Ishikawa (cell line): ENCODE results near the gene ACTN3.

Experiments used
- CEBPB ChIP-seq: IDR thresholded peaks from 2 replicates; pipeline ENCODE4 v1.6.1; 2012
- CREB1 ChIP-seq: IDR thresholded peaks from 2 replicates; pipeline ENCODE4 v1.6.1; 2012; ENCODE audit warnings: low read depth
- EGR1 ChIP-seq: IDR thresholded peaks from 2 replicates; pipeline ENCODE4 v1.6.1; 2012
- EP300 ChIP-seq: IDR thresholded peaks from 2 replicates; pipeline ENCODE4 v1.6.1; 2012; ENCODE audit warnings: borderline replicate concordance
- FOXM1 ChIP-seq: IDR thresholded peaks from 2 replicates; pipeline ENCODE4 v1.6.1; 2012; ENCODE audit warnings: low read depth, borderline replicate concordance
- NFIC ChIP-seq: IDR thresholded peaks from 2 replicates; pipeline ENCODE4 v1.6.1; 2012
- RAD21 ChIP-seq: IDR thresholded peaks from 2 replicates; pipeline ENCODE4 v1.6.1; 2012; ENCODE audit warnings: low read depth
- TAF1 ChIP-seq: IDR thresholded peaks from 2 replicates; pipeline ENCODE4 v1.6.1; 2012; ENCODE audit warnings: low read depth, mild to moderate bottlenecking
- TCF12 ChIP-seq: IDR thresholded peaks from 2 replicates; pipeline ENCODE4 v1.6.1; 2012; ENCODE audit warnings: low read depth
- TEAD4 ChIP-seq: IDR thresholded peaks from 2 replicates; pipeline ENCODE4 v1.6.1; 2012
- YY1 ChIP-seq: IDR thresholded peaks from 2 replicates; pipeline ENCODE4 v1.6.1; 2012; ENCODE audit warnings: low read depth
- ZBTB7A ChIP-seq: IDR thresholded peaks from 2 replicates; pipeline ENCODE4 v1.6.1; 2012; ENCODE audit warnings: low read depth
- TF ChIP-seq, protein P1 (sequence below): IDR thresholded peaks from 2 replicates; pipeline ENCODE4 v1.6.1; 2012
- TF ChIP-seq, protein P2 (sequence below): IDR thresholded peaks from 2 replicates; pipeline ENCODE4 v1.6.1; 2012; ENCODE audit warnings: low read depth, mild to moderate bottlenecking
- TF ChIP-seq, protein P3 (sequence below): IDR thresholded peaks from 2 replicates; pipeline ENCODE4 v1.6.1; 2012

Gene ACTN3

DNA sequence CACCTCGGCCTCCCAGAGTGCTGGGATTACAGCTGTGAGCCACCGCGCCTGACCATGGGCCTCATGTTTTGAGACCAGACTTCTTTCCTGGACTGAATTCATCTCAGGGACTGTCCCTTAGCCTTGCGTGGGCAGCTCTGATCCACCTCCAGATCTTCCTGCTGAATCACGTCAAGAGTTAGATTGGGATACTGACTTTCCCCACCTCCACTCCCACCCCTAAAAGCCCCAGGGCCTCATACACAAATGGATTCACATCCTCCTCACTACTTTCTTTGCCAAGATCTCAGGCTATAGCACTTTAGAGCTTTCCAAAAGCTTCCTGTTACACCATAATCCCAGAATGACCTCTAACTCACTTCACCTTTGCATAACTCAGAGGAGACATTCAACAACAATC, 34.1 kb downstream of the ACTN3 start:
- TF ChIP-seq CREB1 = no peak
- TF ChIP-seq, protein P1, sequence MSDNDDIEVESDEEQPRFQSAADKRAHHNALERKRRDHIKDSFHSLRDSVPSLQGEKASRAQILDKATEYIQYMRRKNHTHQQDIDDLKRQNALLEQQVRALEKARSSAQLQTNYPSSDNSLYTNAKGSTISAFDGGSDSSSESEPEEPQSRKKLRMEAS = no peak
- no peak for TF ChIP-seq TAF1
- TF ChIP-seq, protein P2, sequence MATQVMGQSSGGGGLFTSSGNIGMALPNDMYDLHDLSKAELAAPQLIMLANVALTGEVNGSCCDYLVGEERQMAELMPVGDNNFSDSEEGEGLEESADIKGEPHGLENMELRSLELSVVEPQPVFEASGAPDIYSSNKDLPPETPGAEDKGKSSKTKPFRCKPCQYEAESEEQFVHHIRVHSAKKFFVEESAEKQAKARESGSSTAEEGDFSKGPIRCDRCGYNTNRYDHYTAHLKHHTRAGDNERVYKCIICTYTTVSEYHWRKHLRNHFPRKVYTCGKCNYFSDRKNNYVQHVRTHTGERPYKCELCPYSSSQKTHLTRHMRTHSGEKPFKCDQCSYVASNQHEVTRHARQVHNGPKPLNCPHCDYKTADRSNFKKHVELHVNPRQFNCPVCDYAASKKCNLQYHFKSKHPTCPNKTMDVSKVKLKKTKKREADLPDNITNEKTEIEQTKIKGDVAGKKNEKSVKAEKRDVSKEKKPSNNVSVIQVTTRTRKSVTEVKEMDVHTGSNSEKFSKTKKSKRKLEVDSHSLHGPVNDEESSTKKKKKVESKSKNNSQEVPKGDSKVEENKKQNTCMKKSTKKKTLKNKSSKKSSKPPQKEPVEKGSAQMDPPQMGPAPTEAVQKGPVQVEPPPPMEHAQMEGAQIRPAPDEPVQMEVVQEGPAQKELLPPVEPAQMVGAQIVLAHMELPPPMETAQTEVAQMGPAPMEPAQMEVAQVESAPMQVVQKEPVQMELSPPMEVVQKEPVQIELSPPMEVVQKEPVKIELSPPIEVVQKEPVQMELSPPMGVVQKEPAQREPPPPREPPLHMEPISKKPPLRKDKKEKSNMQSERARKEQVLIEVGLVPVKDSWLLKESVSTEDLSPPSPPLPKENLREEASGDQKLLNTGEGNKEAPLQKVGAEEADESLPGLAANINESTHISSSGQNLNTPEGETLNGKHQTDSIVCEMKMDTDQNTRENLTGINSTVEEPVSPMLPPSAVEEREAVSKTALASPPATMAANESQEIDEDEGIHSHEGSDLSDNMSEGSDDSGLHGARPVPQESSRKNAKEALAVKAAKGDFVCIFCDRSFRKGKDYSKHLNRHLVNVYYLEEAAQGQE = no peak
- TF ChIP-seq, protein P3, sequence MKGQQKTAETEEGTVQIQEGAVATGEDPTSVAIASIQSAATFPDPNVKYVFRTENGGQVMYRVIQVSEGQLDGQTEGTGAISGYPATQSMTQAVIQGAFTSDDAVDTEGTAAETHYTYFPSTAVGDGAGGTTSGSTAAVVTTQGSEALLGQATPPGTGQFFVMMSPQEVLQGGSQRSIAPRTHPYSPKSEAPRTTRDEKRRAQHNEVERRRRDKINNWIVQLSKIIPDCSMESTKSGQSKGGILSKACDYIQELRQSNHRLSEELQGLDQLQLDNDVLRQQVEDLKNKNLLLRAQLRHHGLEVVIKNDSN = no peak
- TF ChIP-seq NFIC = no peak

DNA sequence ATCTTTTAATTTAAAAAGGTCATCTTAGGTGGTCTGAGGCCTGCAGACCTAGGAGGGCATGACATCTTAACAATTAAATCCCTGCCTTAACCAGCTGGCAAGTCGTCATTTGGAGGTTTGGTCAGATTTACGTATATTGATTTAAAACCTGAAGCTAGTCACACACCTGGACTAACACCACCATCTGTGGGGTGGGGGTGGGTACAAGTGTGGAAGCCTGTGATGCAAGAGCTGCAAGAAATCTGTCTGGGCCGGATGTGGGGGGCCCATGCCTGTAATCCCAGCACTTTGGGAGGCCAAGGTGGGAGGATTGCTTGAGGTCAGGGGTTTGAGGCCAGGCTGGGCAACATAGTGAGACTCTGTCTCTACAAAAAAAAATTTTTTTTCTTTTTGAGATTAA, 34.6 kb downstream of the ACTN3 start:
- no peak for TF ChIP-seq ZBTB7A
- TF ChIP-seq CEBPB = no peak
- TF ChIP-seq, protein P1 = no peak
- no peak for TF ChIP-seq FOXM1
- TF ChIP-seq, protein P2 = no peak
- no peak for TF ChIP-seq TAF1
- TF ChIP-seq EP300 = no peak
- no peak for TF ChIP-seq NFIC
- no peak for TF ChIP-seq EGR1
- TF ChIP-seq CREB1 = no peak
- no peak for TF ChIP-seq TEAD4
- TF ChIP-seq TCF12 = no peak
- no peak for TF ChIP-seq YY1
- TF ChIP-seq, protein P3 = no peak
- no peak for TF ChIP-seq RAD21

DNA sequence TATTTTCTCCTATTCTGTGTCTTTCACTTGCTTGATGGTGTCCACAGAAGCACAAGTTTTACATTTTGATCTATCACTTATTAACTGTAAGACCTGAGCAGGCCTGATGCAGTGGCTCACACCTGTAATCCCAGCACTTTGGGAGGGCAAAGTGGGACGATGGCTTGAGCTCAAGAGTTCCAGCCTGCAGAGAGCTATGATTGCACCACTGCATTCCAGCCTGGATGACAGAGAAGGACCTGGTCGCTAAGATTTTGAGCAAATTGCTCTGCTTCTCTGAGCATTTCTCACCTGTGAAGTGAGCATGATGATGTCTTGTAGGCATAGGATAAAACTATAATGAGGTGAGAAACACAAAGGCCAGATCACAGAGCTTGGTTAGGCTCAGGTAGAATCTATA, 39.4 kb downstream of the ACTN3 start:
- TF ChIP-seq, protein P2 = no peak
- no peak for TF ChIP-seq TCF12
- TF ChIP-seq, protein P1 = no peak
- TF ChIP-seq EGR1 = no peak
- TF ChIP-seq, protein P3 = no peak
- no peak for TF ChIP-seq TEAD4
- TF ChIP-seq YY1 = no peak
- no peak for TF ChIP-seq EP300
- TF ChIP-seq RAD21 = no peak
- TF ChIP-seq FOXM1 = no peak
- TF ChIP-seq NFIC = no peak
- no peak for TF ChIP-seq CREB1
- TF ChIP-seq ZBTB7A = no peak
- TF ChIP-seq CEBPB = no peak
- no peak for TF ChIP-seq TAF1

DNA sequence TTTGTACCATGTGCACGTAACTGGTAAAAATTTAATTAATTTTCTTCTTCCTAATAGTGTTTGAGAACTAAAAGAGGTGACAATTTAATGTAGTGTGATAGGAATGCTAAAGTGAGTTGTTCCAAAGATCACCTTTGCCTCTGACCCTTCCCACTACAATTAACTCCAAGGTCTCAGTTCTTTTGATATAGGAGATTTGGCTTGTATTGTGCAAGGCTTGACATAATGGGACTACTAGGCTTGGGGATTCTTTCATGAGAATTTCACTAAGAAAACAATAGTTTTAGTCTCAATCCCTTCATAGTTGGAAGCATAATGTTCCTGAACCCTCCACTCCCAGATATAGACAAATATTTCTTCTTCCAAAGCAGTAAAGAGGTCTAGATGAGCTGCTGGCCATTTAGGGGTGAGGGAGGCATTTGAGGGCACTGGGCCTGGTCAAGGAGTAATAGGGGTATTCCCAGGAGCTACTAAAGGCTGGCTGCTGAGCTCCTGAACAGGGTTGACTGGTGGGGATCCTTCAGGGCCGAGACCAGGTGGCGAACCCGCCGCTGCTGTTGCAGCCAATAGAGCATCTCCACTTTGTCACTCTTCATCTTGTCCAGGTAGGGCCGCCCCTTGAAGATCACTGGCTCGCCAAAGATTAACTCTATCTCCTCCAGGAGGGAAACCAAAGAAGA, 43.4 kb downstream of the ACTN3 start:
- TF ChIP-seq FOXM1 = no peak
- TF ChIP-seq EGR1 = no peak
- no peak for TF ChIP-seq CEBPB
- no peak for TF ChIP-seq YY1
